Loucy (cell line): ENCODE measurements around the gene PIGN.

Experiments
- H2AFZ ChIP-seq: fragments of 200-600 bp; sonication (generic); 2 replicates; pipeline ENCODE4 v1.6.0; 2016; ENCODE audit warnings: antibody characterized with exemption, mild to moderate bottlenecking, low read length, moderate library complexity
- H3F3A ChIP-seq: fragments of 200-600 bp; 2 replicates; pipeline ENCODE4 v1.6.0; 2016; ENCODE audit warnings: antibody characterized with exemption, low read depth, mild to moderate bottlenecking
- H3K27me3 ChIP-seq: fragments of 200-600 bp; sonication (generic); 2 replicates; pipeline ENCODE4 v1.6.1; 2014; ENCODE audit warnings: low read length, mild to moderate bottlenecking; ENCODE audit not compliant: insufficient read depth, poor library complexity, severe bottlenecking
- H3K36me3 ChIP-seq: fragments of 200-600 bp; sonication (generic); 2 replicates; pipeline ENCODE4 v1.6.1; 2016; ENCODE audit warnings: low read length; ENCODE audit not compliant: insufficient read depth
- H3K4me1 ChIP-seq: fragments of 200-600 bp; sonication (generic); 2 replicates; pipeline ENCODE4 v1.5.1; 2014; ENCODE audit warnings: low read length, mild to moderate bottlenecking; ENCODE audit not compliant: insufficient read depth, poor library complexity, severe bottlenecking
- H3K4me2 ChIP-seq: fragments of 200-600 bp; sonication (generic); 2 replicates; pipeline ENCODE4 v1.6.0; 2014; ENCODE audit warnings: antibody characterized with exemption, low read length, low read depth, mild to moderate bottlenecking; ENCODE audit not compliant: poor library complexity, severe bottlenecking
- H3K4me3 ChIP-seq: fragments of 200-600 bp; sonication (generic); 2 replicates; pipeline ENCODE4 v1.5.1; 2014; ENCODE audit warnings: low read length, mild to moderate bottlenecking, mixed read lengths; ENCODE audit not compliant: poor library complexity, severe bottlenecking
- H3K79me2 ChIP-seq: fragments of 200-600 bp; sonication (generic); 2 replicates; pipeline ENCODE4 v1.6.1; 2014; ENCODE audit warnings: low read length; ENCODE audit not compliant: insufficient read depth
- H3K9ac ChIP-seq: fragments of 200-600 bp; sonication (generic); 2 replicates; pipeline ENCODE4 v1.6.0; 2014; ENCODE audit warnings: mild to moderate bottlenecking, low read depth, low read length, moderate library complexity; ENCODE audit not compliant: poor library complexity, severe bottlenecking
- H3K9me2 ChIP-seq: fragments of 200-600 bp; sonication (generic); replicated peaks from 2 replicates; pipeline ENCODE4 v1.6.1; 2016; ENCODE audit warnings: low read depth, low read length, mixed read lengths
- H3K9me3 ChIP-seq: fragments of 200-600 bp; sonication (generic); 2 replicates; pipeline ENCODE4 v1.6.1; 2014; ENCODE audit warnings: mild to moderate bottlenecking, antibody characterized with exemption, low read length, low read depth; ENCODE audit not compliant: insufficient read depth
- H4K20me1 ChIP-seq: fragments of 200-600 bp; sonication (generic); 2 replicates; pipeline ENCODE4 v1.6.0; 2014; ENCODE audit warnings: antibody characterized with exemption, low read length, mild to moderate bottlenecking; ENCODE audit not compliant: insufficient read depth, poor library complexity, severe bottlenecking
- EZH2phosphoT487 ChIP-seq: fragments of 200-600 bp; IDR thresholded peaks from 2 replicates; pipeline ENCODE4 v1.6.1; 2018; ENCODE audit warnings: antibody characterized with exemption, mild to moderate bottlenecking, moderate library complexity, borderline replicate concordance
- TF ChIP-seq, protein P1 (sequence below): fragments of 200-600 bp; sonication (generic); conservative IDR thresholded peaks from 2 replicates; pipeline ENCODE4 v1.5.1; 2014; ENCODE audit warnings: mild to moderate bottlenecking, antibody characterized with exemption, low read length

PIGN gene

DNA sequence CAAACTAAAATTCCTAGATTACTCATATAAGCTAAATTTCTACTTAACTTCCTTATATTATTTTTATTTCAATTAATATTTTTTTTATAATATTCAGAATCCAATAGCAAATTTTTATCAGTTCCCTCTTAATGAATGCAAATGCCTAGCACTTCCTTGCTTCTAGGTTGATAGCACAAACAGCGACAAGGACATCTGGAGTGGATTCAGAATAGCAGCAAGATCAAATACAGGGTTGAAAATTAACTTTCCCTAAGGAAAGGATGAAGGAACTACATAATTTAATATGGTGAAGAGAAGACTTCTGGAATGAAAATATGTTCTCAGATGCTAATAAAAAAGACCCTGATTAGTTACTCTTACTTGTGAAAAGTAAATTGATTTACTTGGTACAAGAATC, 64.5 kb downstream of the PIGN start:
- Histone ChIP-seq H2AFZ (no peak overlapping the region), H3K36me3 (no peaks in the 10 kb centered on the region), H3K79me2 (no peaks in the 10 kb centered on the region), H3K4me3 (no peak overlapping the region), H3K4me2 (no peak overlapping the region), H3K4me1 (no peaks in the 10 kb centered on the region), H3K27me3 (no peaks in the 10 kb centered on the region), H3K9me3 (peaks cover 4% of the 10 kb centered on the region; the same call in 1 of the 2 replicates), H3K9me2 (0 out of 2 replicates have a peak, but pooled peaks cover 3% of the 10 kb centered on the region), H4K20me1 (no peaks in the 10 kb centered on the region), H3K9ac (no peak overlapping the region), H3F3A (no peaks in the 10 kb centered on the region)
- no peak for TF ChIP-seq EZH2phosphoT487
- TF ChIP-seq, protein P1, sequence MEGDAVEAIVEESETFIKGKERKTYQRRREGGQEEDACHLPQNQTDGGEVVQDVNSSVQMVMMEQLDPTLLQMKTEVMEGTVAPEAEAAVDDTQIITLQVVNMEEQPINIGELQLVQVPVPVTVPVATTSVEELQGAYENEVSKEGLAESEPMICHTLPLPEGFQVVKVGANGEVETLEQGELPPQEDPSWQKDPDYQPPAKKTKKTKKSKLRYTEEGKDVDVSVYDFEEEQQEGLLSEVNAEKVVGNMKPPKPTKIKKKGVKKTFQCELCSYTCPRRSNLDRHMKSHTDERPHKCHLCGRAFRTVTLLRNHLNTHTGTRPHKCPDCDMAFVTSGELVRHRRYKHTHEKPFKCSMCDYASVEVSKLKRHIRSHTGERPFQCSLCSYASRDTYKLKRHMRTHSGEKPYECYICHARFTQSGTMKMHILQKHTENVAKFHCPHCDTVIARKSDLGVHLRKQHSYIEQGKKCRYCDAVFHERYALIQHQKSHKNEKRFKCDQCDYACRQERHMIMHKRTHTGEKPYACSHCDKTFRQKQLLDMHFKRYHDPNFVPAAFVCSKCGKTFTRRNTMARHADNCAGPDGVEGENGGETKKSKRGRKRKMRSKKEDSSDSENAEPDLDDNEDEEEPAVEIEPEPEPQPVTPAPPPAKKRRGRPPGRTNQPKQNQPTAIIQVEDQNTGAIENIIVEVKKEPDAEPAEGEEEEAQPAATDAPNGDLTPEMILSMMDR, result no peak

DNA sequence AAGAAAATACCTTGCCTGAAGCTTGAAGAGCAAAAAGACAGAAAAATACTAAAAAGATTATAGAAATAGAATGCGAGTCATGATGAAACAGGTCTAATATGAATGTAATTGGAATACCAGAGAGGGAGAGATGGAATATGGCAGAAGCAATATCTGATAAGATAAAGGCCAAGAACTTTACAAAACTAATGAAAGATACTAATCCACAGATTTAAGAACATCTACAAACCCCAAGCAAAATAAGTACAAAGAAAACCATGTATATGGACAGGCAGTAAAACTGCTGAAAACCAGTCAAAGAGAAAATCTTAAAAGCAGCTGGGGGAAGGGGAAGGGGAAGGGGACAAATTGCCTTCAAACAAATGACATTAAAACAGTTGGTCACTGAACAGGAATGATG, 67.0 kb downstream of the PIGN start:
- Histone ChIP-seq H3K4me3 (no peak overlapping the region), H3K9me3 (peaks cover 4% of the 10 kb centered on the region; the same call in 1 of the 2 replicates), H3F3A (no peaks in the 10 kb centered on the region), H3K79me2 (no peaks in the 10 kb centered on the region), H3K4me2 (no peak overlapping the region), H2AFZ (no peak overlapping the region), H3K9ac (no peak overlapping the region), H3K27me3 (no peaks in the 10 kb centered on the region), H4K20me1 (no peaks in the 10 kb centered on the region), H3K4me1 (no peaks in the 10 kb centered on the region), H3K36me3 (no peaks in the 10 kb centered on the region), H3K9me2 (0 out of 2 replicates have a peak, but pooled peaks cover 3% of the 10 kb centered on the region)
- no peak for TF ChIP-seq EZH2phosphoT487
- TF ChIP-seq, protein P1, result no peak

DNA sequence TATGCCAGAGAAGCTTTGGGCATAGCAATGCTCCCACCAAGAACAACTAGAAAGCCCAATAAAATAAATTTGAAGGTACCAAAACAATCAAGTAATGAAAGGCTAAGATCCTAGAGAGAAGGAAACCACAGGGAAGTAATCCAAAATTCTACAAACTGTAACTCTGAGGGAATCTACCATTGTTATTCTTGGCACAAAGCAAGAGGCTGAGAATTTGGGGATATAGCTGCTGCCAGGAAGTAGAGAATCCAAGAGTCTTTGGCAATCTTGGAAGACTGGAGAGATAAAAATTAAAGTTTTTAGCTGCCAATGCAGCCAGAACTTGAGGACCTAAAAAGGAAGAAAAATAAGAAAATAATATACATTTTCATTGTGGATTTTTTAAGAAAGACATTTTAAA, 68.5 kb downstream of the PIGN start:
- Histone ChIP-seq H3K9ac (no peak overlapping the region), H3K9me2 (0 out of 2 replicates have a peak, but pooled peaks cover 3% of the 10 kb centered on the region), H3K4me1 (no peaks in the 10 kb centered on the region), H3K27me3 (no peaks in the 10 kb centered on the region), H3K4me2 (no peak overlapping the region), H3K4me3 (no peak overlapping the region), H3K79me2 (no peaks in the 10 kb centered on the region), H3K9me3 (peaks cover 4% of the 10 kb centered on the region; the same call in 1 of the 2 replicates), H3K36me3 (no peaks in the 10 kb centered on the region), H3F3A (no peaks in the 10 kb centered on the region), H2AFZ (no peak overlapping the region), H4K20me1 (no peaks in the 10 kb centered on the region)
- TF ChIP-seq EZH2phosphoT487, result no peak
- TF ChIP-seq, protein P1, result no peak
